PC-9 (cell line): Measurements from ENCODE around the gene ANO2. TPM values are rescaled to one million over a fixed set of nuclear protein-coding genes. Genes with fewer than 3 reads are reported as not detected.

Source experiments
- BruUV-seq: library from RNA; stranded (reverse); fragments of 400-500 nt; replicated peaks from 2 replicates; lab custom pipeline; 2021; lab: Mats Ljungman, UMichigan
- CTCF ChIA-PET: fragments of 300-600 bp; sonication (Branson Sonifier 250); formaldehyde crosslinking; loops from one replicate; lab custom pipeline; 2022; ENCODE audit warnings: antibody characterized with exemption; lab: Charles Lee
- POLR2A ChIA-PET: fragments of 300-600 bp; sonication (Branson Sonifier 250); formaldehyde crosslinking; loops from one replicate; lab custom pipeline; 2022; ENCODE audit warnings: antibody characterized with exemption; ENCODE audit not compliant: unreplicated experiment; lab: Charles Lee
- DNase-seq, 2 experiments: peaks; one replicate each; pipeline versions ENCODE4 v3.0.0 to v3.0.0-alpha.2; 2015 to 2022; ENCODE audit warnings: mixed read lengths in 1 of 2
- H2AFZ ChIP-seq: fragments of 200-600 bp; sonication (generic); 2 replicates; pipeline ENCODE4 v1.8.1; 2017; ENCODE audit warnings: antibody characterized with exemption
- H3F3A ChIP-seq: fragments of 200-600 bp; sonication (generic); 2 replicates; pipeline ENCODE4 v1.8.1; 2017; ENCODE audit warnings: antibody characterized with exemption, mild to moderate bottlenecking, low read depth; ENCODE audit not compliant: insufficient read depth
- H3K27ac ChIP-seq: fragments of 200-600 bp; sonication (generic); 2 replicates; pipeline ENCODE4 v1.6.1; 2016; ENCODE audit warnings: mixed run types
- H3K27me3 ChIP-seq: fragments of 200-600 bp; sonication (generic); 2 replicates; pipeline ENCODE4 v1.6.1; 2016; ENCODE audit warnings: low read depth, mixed run types; ENCODE audit not compliant: insufficient read depth
- H3K36me3 ChIP-seq: fragments of 200-600 bp; sonication (generic); 2 replicates; pipeline ENCODE4 v1.6.1; 2016; ENCODE audit warnings: low read depth, mixed run types
- H3K4me1 ChIP-seq: fragments of 200-600 bp; sonication (generic); replicated peaks from 2 replicates; pipeline ENCODE4 v1.6.1; 2016; ENCODE audit warnings: mixed run types; ENCODE audit not compliant: insufficient read depth
- H3K4me2 ChIP-seq: fragments of 200-600 bp; sonication (generic); 2 replicates; pipeline ENCODE4 v1.6.1; 2017; ENCODE audit warnings: mixed run types
- H3K4me3 ChIP-seq: fragments of 200-600 bp; sonication (generic); 2 replicates; pipeline ENCODE4 v1.6.1; 2016; ENCODE audit warnings: mixed run types
- H3K79me2 ChIP-seq: fragments of 200-600 bp; sonication (generic); 2 replicates; pipeline ENCODE4 v1.6.1; 2017; ENCODE audit warnings: low read depth, mixed run types
- H3K9me2 ChIP-seq: fragments of 200-600 bp; sonication (generic); 2 replicates; pipeline ENCODE4 v1.8.1; 2017; ENCODE audit warnings: mild to moderate bottlenecking; ENCODE audit not compliant: insufficient read depth
- H3K9me3 ChIP-seq: fragments of 200-600 bp; sonication (generic); 2 replicates; pipeline ENCODE4 v1.8.1; 2016; ENCODE audit warnings: low read depth; ENCODE audit not compliant: insufficient read depth
- H4K20me1 ChIP-seq: fragments of 200-600 bp; sonication (generic); 2 replicates; pipeline ENCODE4 v1.8.1; 2017; ENCODE audit not compliant: insufficient read depth
- EZH2 ChIP-seq: fragments of 200-600 bp; sonication (generic); IDR thresholded peaks from 2 replicates; pipeline ENCODE4 v1.8.0; 2017; ENCODE audit warnings: antibody characterized with exemption, low read depth
- intact Hi-C: fragments of 100-400 bp; cut with micrococcal nuclease; formaldehyde crosslinking; loops from one replicate; pipeline ENCODE4 v1.10.0; 2022; ENCODE audit not compliant: unreplicated experiment
- total RNA-seq: library from RNA; stranded (reverse); gene quantifications from 2 replicates; pipeline ENCODE4 v1.2.3, GENCODE V29; 2021
- TF ChIP-seq, protein P1 (sequence below): fragments of 200-600 bp; sonication (generic); conservative IDR thresholded peaks from 2 replicates; pipeline ENCODE4 v1.6.1; 2017; ENCODE audit warnings: mixed run types, antibody characterized with exemption, mild to moderate bottlenecking, moderate library complexity

ANO2 gene
- total RNA-seq, 1 experiment from 2014 or later: not detected

DNA sequence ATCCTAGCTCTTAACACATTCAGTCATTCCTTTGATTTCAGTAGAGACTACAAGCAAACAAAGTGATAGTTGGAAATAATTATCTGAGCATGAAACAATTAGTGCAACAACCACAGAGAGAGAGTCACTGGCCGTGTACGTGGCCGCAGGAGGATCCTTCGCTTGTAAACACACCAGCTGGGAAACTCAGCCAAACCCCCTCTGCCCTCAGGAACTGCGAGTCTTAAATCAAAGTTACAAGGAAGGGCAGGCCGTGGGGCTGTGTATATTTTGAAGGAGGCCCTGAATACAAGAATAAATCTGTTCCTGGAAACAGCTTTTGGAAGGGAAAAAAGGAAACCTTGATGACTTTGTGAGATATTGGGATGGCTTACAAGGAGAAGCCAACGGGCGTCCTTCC lies 164.5 kb downstream of the ANO2 start:
- CTCF ChIA-PET: no interaction called here
- H3F3A ChIP-seq: no peaks in the 10 kb centered on the region
- intact Hi-C loops: no loop called here

DNA sequence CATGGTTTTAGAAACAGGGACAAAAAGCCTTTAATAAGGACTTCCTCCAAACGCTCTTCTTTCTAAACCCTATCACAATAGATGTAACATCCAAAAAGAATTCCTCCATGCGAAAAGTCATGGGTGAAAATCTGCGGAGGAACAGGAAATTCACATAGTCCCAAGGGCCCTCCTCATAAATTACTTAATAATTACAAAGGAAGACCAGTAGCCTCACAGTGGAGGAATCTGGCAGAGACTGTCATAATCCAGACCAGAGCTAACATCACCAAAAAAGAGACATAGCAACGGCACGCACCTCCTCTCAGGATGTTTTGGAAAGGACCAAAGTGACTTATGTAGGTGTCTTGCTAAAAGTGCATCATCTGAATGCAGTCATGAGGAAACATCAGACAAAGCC lies 165.7 kb downstream of the ANO2 start:
- no peak for DNase-seq
- ChIA-PET CTCF (no interaction called here), POLR2A (no interaction called here)
- no peak overlapping the region for H3K4me2 ChIP-seq
- H4K20me1 ChIP-seq: no peaks in the 10 kb centered on the region
- no peaks in the 10 kb centered on the region for H3K4me1 ChIP-seq
- no peak for TF ChIP-seq EZH2
- TF ChIP-seq, protein P1, sequence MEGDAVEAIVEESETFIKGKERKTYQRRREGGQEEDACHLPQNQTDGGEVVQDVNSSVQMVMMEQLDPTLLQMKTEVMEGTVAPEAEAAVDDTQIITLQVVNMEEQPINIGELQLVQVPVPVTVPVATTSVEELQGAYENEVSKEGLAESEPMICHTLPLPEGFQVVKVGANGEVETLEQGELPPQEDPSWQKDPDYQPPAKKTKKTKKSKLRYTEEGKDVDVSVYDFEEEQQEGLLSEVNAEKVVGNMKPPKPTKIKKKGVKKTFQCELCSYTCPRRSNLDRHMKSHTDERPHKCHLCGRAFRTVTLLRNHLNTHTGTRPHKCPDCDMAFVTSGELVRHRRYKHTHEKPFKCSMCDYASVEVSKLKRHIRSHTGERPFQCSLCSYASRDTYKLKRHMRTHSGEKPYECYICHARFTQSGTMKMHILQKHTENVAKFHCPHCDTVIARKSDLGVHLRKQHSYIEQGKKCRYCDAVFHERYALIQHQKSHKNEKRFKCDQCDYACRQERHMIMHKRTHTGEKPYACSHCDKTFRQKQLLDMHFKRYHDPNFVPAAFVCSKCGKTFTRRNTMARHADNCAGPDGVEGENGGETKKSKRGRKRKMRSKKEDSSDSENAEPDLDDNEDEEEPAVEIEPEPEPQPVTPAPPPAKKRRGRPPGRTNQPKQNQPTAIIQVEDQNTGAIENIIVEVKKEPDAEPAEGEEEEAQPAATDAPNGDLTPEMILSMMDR: no peak
- no peak overlapping the region for H2AFZ ChIP-seq
- no peaks in the 10 kb centered on the region for H3F3A ChIP-seq
- no peaks in the 10 kb centered on the region for H3K9me3 ChIP-seq
- intact Hi-C loops: no loop called here
- no peaks in the 10 kb centered on the region; the same call in 1 of the 2 replicates for H3K27me3 ChIP-seq
- H3K79me2 ChIP-seq: no peaks in the 10 kb centered on the region
- H3K36me3 ChIP-seq: no peaks in the 10 kb centered on the region
- H3K4me3 ChIP-seq: no peak overlapping the region
- BruUV-seq: no TSS peak
- H3K9me2 ChIP-seq: no peaks in the 10 kb centered on the region
- no peak overlapping the region for H3K27ac ChIP-seq

More for the DNA sequence above, 164.5 kb downstream of the ANO2 start:
- Histone ChIP-seq H3K27me3 (no peaks in the 10 kb centered on the region; the same call in 1 of the 2 replicates), H3K9me2 (no peaks in the 10 kb centered on the region), H3K4me1 (no peaks in the 10 kb centered on the region), H3K4me2 (no peak overlapping the region), H3K9me3 (no peaks in the 10 kb centered on the region), H2AFZ (no peak overlapping the region), H3K4me3 (no peak overlapping the region), H4K20me1 (no peaks in the 10 kb centered on the region), H3K36me3 (no peaks in the 10 kb centered on the region), H3K79me2 (no peaks in the 10 kb centered on the region), H3K27ac (no peak overlapping the region)
- no TSS peak for BruUV-seq
- DNase-seq: no peak
- POLR2A ChIA-PET: no interaction called here
- TF ChIP-seq, protein P1: no peak
- no peak for TF ChIP-seq EZH2

DNA sequence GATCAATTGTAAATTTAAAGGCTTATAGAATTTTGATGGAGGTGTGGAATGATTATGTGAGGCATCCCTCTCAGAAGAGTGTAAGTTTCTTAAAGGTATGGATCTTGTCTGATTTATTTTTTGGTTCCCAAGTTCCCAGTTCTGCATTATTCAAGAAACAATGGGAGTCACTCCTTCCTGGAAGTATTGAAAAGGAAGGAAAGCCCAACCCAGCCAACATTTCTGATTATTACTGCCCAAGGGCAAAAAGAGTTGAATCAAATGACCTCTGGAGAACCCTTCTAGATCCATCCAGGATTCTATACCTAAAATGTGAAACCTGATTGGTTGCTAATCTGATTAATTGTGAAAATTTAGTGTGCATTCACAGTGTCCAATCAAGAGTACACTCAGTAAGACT lies 166.2 kb downstream of the ANO2 start:
- Histone ChIP-seq H3K9me3 (no peaks in the 10 kb centered on the region), H3K4me2 (no peak overlapping the region), H3K36me3 (no peaks in the 10 kb centered on the region), H3K27ac (no peak overlapping the region), H3K27me3 (peaks cover under 1% of the 10 kb centered on the region), H3K9me2 (no peaks in the 10 kb centered on the region), H4K20me1 (no peaks in the 10 kb centered on the region), H3K4me3 (no peak overlapping the region), H3F3A (no peaks in the 10 kb centered on the region), H3K79me2 (no peaks in the 10 kb centered on the region), H3K4me1 (no peaks in the 10 kb centered on the region), H2AFZ (no peak overlapping the region)
- intact Hi-C loops: no loop called here
- BruUV-seq: no TSS peak
- CTCF ChIA-PET: no interaction called here
- no peak for DNase-seq
- POLR2A ChIA-PET: no interaction called here
- TF ChIP-seq EZH2: no peak
- TF ChIP-seq, protein P1: no peak
